PC-9 (cell line): ENCODE measurements around the gene ELAVL1.

ENCODE experiments used
- CTCF ChIP-seq: fragments of 200-600 bp; sonication (generic); conservative IDR thresholded peaks from 2 replicates; pipeline ENCODE4 v1.6.1; 2017; ENCODE audit warnings: mixed run types, antibody characterized with exemption, mild to moderate bottlenecking, moderate library complexity
- EZH2 ChIP-seq: fragments of 200-600 bp; sonication (generic); IDR thresholded peaks from 2 replicates; pipeline ENCODE4 v1.8.0; 2017; ENCODE audit warnings: antibody characterized with exemption, low read depth

DNA sequence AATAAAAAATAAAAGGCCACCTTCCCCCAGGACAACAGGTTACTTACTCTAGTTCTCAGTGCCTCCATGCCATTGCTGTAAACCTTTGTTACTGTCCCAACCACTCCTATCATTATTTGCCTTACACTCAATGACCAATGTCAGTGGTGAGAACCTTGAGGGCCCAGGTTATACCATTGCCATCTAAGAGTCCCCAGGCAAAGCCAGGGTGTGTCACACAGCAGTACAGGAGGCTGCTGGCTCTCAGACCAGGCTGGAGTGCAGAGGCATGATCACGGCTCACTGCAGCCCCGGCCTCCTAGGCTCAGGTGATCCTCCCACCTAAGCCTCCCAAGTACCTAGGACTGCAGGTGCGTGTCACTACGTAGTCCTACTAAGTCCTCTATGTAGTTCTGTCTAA is 6.1 kb downstream of the ELAVL1 start:
- TF ChIP-seq CTCF = no peak
- no peak for TF ChIP-seq EZH2
